ENCODE data around the gene OSBPL10.

GRCh38 chr3:31868236-31868635 is 112.8 kb downstream of the OSBPL10 start:
- no peak for TF ChIP-seq CTCF (IDR thresholded peaks at IDR 0.05)
- no peak for TF ChIP-seq EP300 (IDR thresholded peaks at IDR 0.05)

Measured in ovary (tissue), 3 donors.